Subcutaneous abdominal adipose tissue (tissue), 5 donors: Measurements from ENCODE around the gene ABHD15.

Experiments used
- H3K27ac ChIP-seq: one replicate; pipeline ENCODE4 v1.7.0; 2013; ENCODE audit warnings: low read depth, mild to moderate bottlenecking, inconsistent platforms, low read length, moderate library complexity
- H3K27me3 ChIP-seq, 5 donors: one replicate each; pipeline ENCODE4 v1.7.0; 2013; ENCODE audit warnings: low read length in 5 of 5, inconsistent platforms in 1 of 5; ENCODE audit not compliant: control insufficient read depth in 5 of 5, insufficient read depth in 4 of 5
- H3K36me3 ChIP-seq, 5 donors: one replicate each; pipeline ENCODE4 v1.7.0; 2013; ENCODE audit warnings: low read length in 5 of 5; ENCODE audit not compliant: control insufficient read depth in 5 of 5, insufficient read depth in 5 of 5
- H3K4me1 ChIP-seq, 5 donors: one replicate each; pipeline ENCODE4 v1.7.0; 2013; ENCODE audit warnings: low read length in 5 of 5, mild to moderate bottlenecking in 3 of 5, moderate library complexity in 1 of 5; ENCODE audit not compliant: control insufficient read depth in 5 of 5, insufficient read depth in 5 of 5
- H3K4me3 ChIP-seq, 5 donors: one replicate each; pipeline ENCODE4 v1.7.0; 2013; ENCODE audit warnings: low read length in 5 of 5, low read depth in 1 of 5
- H3K9ac ChIP-seq, 5 donors: one replicate each; pipeline ENCODE4 v1.7.0; 2013; ENCODE audit warnings: low read length in 5 of 5, mild to moderate bottlenecking in 4 of 5, moderate library complexity in 3 of 5
- H3K9me3 ChIP-seq, 5 donors: one replicate each; pipeline ENCODE4 v1.7.0; 2013; ENCODE audit warnings: low read length in 5 of 5; ENCODE audit not compliant: control insufficient read depth in 5 of 5
- donor health status: healthy.
- donor health status: healthy.
- donor health status: healthy.
- donor health status: healthy.
- donor health status: healthy.

The ABHD15 gene

DNA sequence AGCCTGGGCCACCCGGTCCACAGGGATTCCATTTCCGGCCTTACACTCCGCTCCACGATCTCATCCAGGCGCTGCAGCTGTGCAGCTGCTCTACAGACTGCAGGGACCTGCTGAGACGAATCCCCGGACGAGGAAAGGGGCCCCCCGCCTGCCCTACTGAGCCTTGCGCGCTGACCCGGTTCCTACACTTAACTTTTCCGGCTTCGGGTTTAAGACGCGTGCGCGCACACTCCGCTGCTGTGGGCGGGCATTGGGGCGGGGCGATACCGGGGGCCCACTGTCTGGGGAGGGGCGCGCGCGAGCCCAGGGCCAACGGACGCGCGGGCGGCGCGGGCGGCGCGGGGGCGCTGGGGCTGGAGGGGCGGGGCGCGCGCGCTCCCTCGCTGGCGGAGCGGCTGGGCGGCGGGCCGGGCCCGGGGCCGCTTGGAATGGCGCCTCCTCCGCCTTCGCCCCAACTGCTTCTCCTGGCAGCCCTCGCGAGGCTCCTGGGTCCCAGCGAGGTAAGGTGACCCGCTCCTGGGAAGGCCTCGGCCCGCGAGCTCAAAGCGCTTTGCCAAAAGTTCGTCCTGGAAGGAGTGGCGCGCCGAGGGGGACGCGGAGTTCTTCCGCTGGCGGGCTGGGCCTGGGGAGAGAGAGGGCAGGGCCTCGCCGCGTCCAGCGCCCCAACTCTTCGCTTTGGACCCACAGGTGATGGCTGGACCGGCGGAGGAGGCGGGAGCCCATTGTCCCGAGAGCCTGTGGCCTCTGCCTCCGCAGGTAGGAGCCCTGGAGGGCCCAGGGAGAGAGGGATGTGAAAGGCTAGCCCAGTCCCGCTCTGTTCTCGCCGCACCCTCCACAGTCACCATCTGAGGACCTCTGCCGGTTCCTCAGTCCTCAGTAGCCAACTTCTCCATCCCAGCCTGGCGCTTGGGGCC, 1.8 kb upstream of the ABHD15 start, which contains the start of gene TP53I13:
Gene TP53I13, plus strand, starts transcription at position 371 of the 914 bp plus-strand sequence. Its CDS starts 58 bp downstream, at position 429.
- Histone ChIP-seq H3K4me1 (peaks cover 10 to 84% (median 79%) of the 10 kb centered on the region in 5 donors), H3K27me3 (no peaks in the 10 kb centered on the region), H3K36me3 (peaks cover 0 to 14% (median 5%) of the 10 kb centered on the region in 5 donors), H3K9ac (peak within 1 kb of the TSS in 4 of 5 donors; percentile 73 to 86 (median 78)), H3K9me3 (no peaks in the 10 kb centered on the region), H3K4me3 (peak within 1 kb of the TSS; percentile 76 to 98 (median 87)), H3K27ac (peak within 1 kb of the TSS; percentile 78)

DNA sequence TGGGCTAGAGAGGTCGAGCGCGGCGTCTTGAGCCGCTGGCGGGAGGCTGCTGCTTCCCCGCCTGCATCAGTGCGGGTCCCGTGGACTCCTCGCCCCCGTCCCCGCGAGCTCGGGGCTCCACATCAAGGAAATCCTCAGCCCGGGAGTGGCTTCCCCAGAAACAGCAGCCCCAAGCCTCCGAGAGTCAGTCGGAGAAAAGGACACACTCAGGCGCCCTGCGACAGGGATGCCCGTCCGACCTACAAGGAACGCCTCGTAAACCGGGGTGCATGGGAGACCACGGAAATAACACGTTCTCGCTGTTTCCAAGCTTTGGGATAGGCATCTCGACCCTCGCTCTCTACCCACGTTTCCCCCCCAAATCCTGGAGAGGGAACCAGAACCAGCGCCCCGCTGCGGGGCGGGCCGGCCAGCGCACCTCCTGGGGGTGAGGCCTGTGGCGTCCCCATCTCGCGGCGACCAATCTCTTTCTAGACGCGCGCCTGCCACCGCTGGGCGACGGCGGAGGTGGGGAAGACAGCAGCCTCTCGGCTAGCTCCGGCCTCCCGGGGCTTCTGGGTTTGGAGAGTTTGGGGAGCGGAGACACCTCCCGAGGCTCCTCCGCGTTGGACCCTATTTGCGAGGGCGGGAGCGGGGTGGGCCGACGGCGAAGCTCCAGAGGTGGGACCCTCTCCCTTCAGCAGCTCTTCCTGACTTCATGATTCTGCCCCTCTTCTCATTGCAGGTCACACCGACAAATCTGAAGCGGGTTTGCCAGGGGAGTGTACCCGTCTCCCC, 905 bp upstream of the ABHD15 start:
- Histone ChIP-seq H3K9ac (peak overlapping the region in 4 of 5 donors; percentile 56 to 81 (median 72)), H3K4me1 (peaks cover 10 to 83% (median 76%) of the 10 kb centered on the region in 5 donors), H3K36me3 (peaks cover 0 to 13% (median 2%) of the 10 kb centered on the region in 5 donors), H3K4me3 (peak overlapping the region; percentile 76 to 98 (median 87)), H3K9me3 (no peaks in the 10 kb centered on the region), H3K27ac (peak overlapping the region; percentile 78), H3K27me3 (no peaks in the 10 kb centered on the region)

DNA sequence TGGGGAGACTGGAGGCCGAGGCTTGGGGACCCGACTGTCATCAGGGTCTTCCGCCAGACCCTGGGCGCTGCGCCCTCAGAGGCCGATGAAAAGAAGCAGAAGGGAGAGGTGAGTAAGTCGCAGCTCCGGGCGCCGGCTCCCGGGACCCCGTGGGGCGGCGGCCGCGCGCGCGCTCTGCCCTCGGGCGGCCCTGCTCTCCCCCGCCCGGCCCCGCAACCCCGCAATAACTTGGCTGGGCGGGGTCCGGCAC, 392 bp upstream of the ABHD15 start:
- H3K4me1 ChIP-seq = peaks cover 10 to 85% (median 78%) of the 10 kb centered on the region in 5 donors
- H3K4me3 ChIP-seq = peak overlapping the region in 4 of 5 donors; percentile 76 to 92 (median 84)
- peaks cover 0 to 16% (median 8%) of the 10 kb centered on the region in 5 donors for H3K36me3 ChIP-seq
- H3K27me3 ChIP-seq = no peaks in the 10 kb centered on the region
- peak overlapping the region in 3 of 5 donors; percentile 56 to 81 (median 57) for H3K9ac ChIP-seq
- peak overlapping the region; percentile 78 for H3K27ac ChIP-seq
- H3K9me3 ChIP-seq = no peaks in the 10 kb centered on the region

DNA sequence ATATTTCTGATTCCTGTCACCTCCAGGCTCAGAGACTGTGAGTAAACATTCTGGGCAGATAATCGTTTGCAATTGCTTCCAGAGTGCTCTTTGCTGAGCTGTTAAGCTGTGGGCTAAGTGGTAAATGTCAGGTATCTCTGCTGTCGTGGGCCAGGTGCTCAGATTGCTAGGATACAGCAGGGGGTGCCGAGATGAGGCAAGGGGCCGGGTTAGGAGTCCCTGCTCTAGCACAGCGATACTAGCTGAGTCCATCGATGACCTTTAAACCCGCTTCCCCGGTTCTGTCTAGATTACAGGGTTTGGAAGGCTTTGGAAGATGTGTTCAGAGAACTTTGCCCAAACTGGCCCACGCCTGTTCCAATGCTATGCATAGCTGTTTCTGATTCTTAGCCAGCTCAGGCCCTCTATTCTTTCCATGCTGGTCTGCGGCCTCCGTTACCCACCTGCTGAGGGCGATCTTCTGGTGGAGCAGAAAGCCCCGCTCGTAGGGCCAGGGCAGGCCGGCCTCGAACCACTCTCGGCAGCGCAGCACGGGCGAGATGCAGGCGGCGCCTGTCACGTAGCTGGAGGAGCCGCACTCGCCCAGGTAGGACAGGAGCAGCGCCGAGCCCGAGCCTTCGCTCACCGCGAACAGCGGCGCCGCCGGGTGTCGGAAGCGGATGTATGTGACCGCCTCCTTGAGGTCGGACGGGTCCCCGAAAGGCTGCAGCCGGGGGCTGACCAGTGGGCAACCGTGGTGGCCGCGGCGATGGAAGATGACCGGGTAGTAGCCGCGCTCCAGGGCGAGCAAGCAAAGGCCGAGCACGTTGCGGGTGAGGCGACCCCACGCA, 979 bp downstream of the ABHD15 start:
- peaks cover 17 to 85% (median 78%) of the 10 kb centered on the region in 5 donors for H3K4me1 ChIP-seq
- peak overlapping the region; percentile 41 for H3K27ac ChIP-seq
- H3K9me3 ChIP-seq = no peaks in the 10 kb centered on the region
- peak overlapping the region; percentile 71 to 90 (median 74) for H3K4me3 ChIP-seq
- peaks cover 0 to 14% (median 10%) of the 10 kb centered on the region in 5 donors for H3K36me3 ChIP-seq
- peak overlapping the region; percentile 26 to 72 (median 67) for H3K9ac ChIP-seq
- H3K27me3 ChIP-seq = no peaks in the 10 kb centered on the region

DNA sequence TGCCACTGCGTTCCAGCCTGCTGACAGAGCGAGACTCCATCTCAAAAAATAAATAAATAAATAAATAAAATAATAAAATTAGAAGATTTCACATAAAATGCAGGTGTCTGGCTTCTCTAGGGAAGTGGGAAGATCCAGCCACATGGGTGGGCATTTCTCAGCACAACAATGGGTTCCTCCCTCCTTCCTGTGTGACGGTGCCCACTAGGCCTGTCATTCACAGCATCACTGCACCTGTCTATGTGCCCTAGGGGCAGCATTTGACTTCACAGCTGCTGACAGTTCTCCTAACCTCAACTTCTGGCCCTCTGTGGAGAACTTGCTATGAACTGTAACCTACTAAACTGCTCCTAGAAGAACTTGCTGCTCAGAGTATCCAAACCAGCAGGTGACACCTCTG, 3.0 kb downstream of the ABHD15 start:
- peaks cover 0 to 18% (median 12%) of the 10 kb centered on the region in 5 donors for H3K36me3 ChIP-seq
- peak overlapping the region in 2 of 5 donors; percentile 4 to 35 for H3K9ac ChIP-seq
- H3K4me1 ChIP-seq = peaks cover 10 to 79% (median 70%) of the 10 kb centered on the region in 5 donors
- H3K27me3 ChIP-seq = no peaks in the 10 kb centered on the region
- H3K4me3 ChIP-seq = peak overlapping the region in 1 of 5 donors; percentile 54
- H3K9me3 ChIP-seq = no peaks in the 10 kb centered on the region
- no peak overlapping the region for H3K27ac ChIP-seq

DNA sequence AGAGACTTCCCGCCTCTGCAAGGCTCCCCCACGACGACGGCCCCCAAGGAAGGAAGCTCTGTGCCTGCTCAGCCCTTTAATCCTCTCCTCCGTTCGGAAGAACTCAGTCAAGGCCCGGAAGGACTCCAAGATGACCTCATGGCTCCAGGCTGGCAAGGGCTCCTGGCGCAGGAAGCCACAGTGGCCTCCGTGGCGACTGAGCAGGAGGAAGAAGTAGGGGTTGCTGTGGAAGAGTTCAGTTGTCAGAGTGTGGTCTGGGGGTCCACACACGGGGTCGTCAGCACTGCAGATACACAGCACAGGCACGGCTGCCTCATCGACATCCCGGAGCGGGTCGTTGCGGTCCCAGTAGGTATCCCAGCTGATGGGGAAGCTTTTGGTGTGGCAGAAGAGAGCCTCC, 4.2 kb downstream of the ABHD15 start:
- Histone ChIP-seq H3K4me3 (peak overlapping the region in 1 of 5 donors; percentile 51), H3K9me3 (no peaks in the 10 kb centered on the region), H3K27ac (peak overlapping the region; percentile 46), H3K4me1 (peaks cover 10 to 70% (median 60%) of the 10 kb centered on the region in 5 donors), H3K27me3 (no peaks in the 10 kb centered on the region), H3K9ac (peak overlapping the region in 1 of 5 donors; percentile 43), H3K36me3 (peaks cover 0 to 18% (median 12%) of the 10 kb centered on the region in 5 donors)

DNA sequence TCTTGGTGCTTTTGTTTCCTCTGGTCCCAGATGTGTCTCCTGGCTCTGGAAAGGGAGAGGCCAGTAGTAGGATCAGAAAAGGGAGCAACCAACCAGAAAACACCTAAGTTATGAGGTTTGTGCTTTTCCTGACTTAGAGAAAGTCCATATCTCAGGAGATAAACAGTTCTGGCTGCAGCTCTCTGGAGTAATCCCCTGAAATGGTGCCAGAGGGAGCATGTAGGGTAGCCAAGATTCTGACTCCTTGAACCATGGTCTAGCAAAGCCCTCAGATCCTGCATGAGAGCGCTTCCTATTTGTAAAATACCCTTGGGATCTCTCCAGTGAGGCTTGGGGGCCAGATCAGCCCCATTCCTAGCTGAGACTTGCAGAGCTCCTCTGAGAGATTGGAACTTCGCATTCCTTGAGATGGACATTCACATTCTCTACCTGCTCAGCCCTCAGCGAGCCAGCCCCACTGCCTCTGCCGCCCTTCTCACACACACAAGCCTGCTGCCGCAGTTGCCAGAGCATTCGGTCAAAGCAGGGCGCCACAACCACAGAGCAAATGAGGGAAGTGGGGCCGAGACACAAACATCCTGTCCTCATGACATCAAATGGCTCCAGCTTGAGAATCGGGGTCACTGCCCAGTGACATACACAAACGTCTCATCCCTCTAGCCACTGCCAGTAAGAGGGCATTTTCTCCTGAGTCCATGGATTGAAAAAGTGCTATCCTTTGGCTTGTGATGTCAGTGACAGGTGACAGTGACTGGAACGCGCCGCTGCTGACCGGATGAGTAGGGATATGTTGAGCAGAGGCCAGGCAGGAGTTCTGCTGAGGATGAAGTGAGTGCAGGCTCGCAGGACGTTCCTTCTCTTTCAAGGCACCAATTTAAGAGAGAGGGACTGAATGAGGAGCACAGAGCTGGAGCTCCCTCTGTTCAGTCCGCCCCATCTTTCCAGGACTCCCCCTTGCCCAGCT, 5.0 kb downstream of the ABHD15 start:
- peak overlapping the region; percentile 46 for H3K27ac ChIP-seq
- peak overlapping the region in 2 of 5 donors; percentile 14 to 34 for H3K9ac ChIP-seq
- no peaks in the 10 kb centered on the region for H3K27me3 ChIP-seq
- peak overlapping the region in 4 of 5 donors; percentile 0 to 51 (median 7) for H3K4me3 ChIP-seq
- H3K4me1 ChIP-seq = peaks cover 10 to 71% (median 58%) of the 10 kb centered on the region in 5 donors
- H3K9me3 ChIP-seq = no peaks in the 10 kb centered on the region
- H3K36me3 ChIP-seq = peaks cover 0 to 18% (median 12%) of the 10 kb centered on the region in 5 donors

DNA sequence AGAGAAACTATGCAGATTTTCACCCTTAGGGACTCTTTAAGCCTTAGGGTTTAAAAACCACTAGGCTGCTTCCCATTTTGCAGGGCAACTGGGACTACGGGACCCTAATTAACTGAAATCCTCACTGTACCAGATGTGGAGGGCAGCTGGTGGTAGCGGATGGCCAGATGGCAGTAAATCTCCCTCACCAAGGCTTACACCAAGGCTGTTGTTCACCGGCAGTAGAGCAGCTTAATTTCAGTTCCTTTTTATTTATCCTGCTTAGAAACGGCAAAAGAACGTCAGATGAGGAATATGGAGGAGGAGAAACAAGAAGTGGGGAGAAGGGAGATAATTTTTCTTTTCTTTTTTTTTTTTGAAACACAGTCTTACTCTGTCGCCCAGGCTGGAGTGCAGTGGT, 6.5 kb downstream of the ABHD15 start:
- H3K27ac ChIP-seq = no peak overlapping the region
- H3K9ac ChIP-seq = peak overlapping the region in 1 of 5 donors; percentile 53

More for the DNA sequence above, 6.5 kb downstream of the ABHD15 start:
- Histone ChIP-seq H3K9me3 (no peaks in the 10 kb centered on the region), H3K36me3 (peaks cover 0 to 18% (median 12%) of the 10 kb centered on the region in 5 donors), H3K4me1 (peaks cover 7 to 57% (median 48%) of the 10 kb centered on the region in 5 donors), H3K4me3 (no peak overlapping the region), H3K27me3 (no peaks in the 10 kb centered on the region)
